ENCODE results near the gene HSFX4.
A peak's percentile ranks its signal among the peaks of the same experiment; 100 is the strongest.

- TF ChIP-seq POLR2AphosphoS2 (conservative IDR thresholded peaks at IDR 0.05; ENCODE audit: low read length) (no peak), SREBF2 (IDR thresholded peaks at IDR 0.05) (no peak), CHD4 (IDR thresholded peaks at IDR 0.05; ENCODE audit: borderline replicate concordance) (no peak), MAX (IDR thresholded peaks at IDR 0.05) (no peak), MAFK (IDR thresholded peaks at IDR 0.05; ENCODE audit: partially characterized antibody) (no peak), HDAC2 (IDR thresholded peaks at IDR 0.05) (no peak), PBX3 (IDR thresholded peaks at IDR 0.05) (peak; percentile 16; the same call in 1 of the 2 replicates), POLR2A (IDR thresholded peaks at IDR 0.05; ENCODE audit: low read length) (no peak; the same call in 1 of the 2 replicates), E2F6 (IDR thresholded peaks at IDR 0.05; ENCODE audit: borderline replicate concordance, low read depth) (no peak), REST (IDR thresholded peaks at IDR 0.05) (no peak)
- TF ChIP-seq, protein P1, sequence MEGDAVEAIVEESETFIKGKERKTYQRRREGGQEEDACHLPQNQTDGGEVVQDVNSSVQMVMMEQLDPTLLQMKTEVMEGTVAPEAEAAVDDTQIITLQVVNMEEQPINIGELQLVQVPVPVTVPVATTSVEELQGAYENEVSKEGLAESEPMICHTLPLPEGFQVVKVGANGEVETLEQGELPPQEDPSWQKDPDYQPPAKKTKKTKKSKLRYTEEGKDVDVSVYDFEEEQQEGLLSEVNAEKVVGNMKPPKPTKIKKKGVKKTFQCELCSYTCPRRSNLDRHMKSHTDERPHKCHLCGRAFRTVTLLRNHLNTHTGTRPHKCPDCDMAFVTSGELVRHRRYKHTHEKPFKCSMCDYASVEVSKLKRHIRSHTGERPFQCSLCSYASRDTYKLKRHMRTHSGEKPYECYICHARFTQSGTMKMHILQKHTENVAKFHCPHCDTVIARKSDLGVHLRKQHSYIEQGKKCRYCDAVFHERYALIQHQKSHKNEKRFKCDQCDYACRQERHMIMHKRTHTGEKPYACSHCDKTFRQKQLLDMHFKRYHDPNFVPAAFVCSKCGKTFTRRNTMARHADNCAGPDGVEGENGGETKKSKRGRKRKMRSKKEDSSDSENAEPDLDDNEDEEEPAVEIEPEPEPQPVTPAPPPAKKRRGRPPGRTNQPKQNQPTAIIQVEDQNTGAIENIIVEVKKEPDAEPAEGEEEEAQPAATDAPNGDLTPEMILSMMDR (IDR thresholded peaks at IDR 0.05), result no peak
- TF ChIP-seq, protein P2, sequence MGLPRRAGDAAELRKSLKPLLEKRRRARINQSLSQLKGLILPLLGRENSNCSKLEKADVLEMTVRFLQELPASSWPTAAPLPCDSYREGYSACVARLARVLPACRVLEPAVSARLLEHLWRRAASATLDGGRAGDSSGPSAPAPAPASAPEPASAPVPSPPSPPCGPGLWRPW (IDR thresholded peaks at IDR 0.05), result no peak
These were observed 10.2 kb downstream of the HSFX4 start for GRCh38 chrX:149939655-149939904.
